ENCODE data around the gene GCN1. TPM values are rescaled to one million over a fixed set of nuclear protein-coding genes. Genes with fewer than 3 reads are reported as not detected.

Gene GCN1
- total and polyA plus RNA-seq, 2 donors (not counting 1 experiment from before 2014, with no cell fraction given) = 30.8 to 93.1 TPM

DNA sequence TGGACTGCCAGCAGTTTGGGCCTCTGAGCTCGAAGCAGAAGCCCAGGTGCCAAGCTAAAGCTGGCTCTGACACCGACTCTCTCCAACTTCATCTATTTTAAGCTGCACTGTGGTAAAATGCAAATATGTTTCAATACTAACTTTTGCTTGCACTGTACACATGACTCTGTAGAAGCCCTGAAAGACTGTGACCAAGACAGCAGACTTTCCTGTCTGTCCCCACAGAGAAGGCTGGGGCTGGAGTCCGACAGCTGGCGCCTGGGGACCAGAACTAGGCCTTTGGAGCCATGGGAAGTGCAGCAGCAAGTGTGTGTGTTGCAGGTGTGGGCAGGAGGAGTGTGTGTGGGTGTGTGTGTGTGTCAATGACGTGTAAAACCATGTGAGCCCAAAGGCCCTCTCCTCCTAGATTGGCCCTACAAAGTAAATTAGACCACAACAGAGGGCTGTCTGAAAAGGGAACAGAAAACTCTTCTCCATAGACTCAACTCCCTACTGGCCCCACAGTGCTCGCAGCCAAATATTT is 61.6 kb downstream of the GCN1 start:
- Histone ChIP-seq H3K4me2 (ENCODE audit: extremely low read depth, insufficient read depth, low read length) (no peak overlapping the region), H2AFZ (ENCODE audit: low read length) (no peak overlapping the region), H3K4me3 (replicated peaks in 1 of 4; ENCODE audit: control extremely low read depth in 1 of 4, insufficient read depth in 1 of 4, low read depth in 3 of 4, low read length in 4 of 4) (no peak overlapping the region), H3K27ac (ENCODE audit: insufficient read depth, low read length) (no peak overlapping the region), H3K9ac (ENCODE audit: insufficient read depth, low read length) (no peak overlapping the region), H3K4me1 (ENCODE audit: control insufficient read depth, extremely low read depth, insufficient read depth, low read length) (no peaks in the 10 kb centered on the region), H3K79me2 (ENCODE audit: control insufficient read depth, insufficient read depth, low read length) (no peaks in the 10 kb centered on the region), H3K27me3 (ENCODE audit: control insufficient read depth, insufficient read depth, low read length) (no peaks in the 10 kb centered on the region), H4K20me1 (ENCODE audit: control insufficient read depth, extremely low read depth, insufficient read depth, low read length) (no peaks in the 10 kb centered on the region), H3K36me3 (ENCODE audit: control insufficient read depth, insufficient read depth, low read length) (peaks cover 48% of the 10 kb centered on the region), H3K9me3 (ENCODE audit: control insufficient read depth, insufficient read depth, low read depth, low read length) (no peaks in the 10 kb centered on the region)
- DNase-seq (ENCODE audit: low read depth in 2 of 2) = no peak
- no peak for TF ChIP-seq EZH2 (IDR thresholded peaks at IDR 0.05; ENCODE audit: low read length, missing control alignments)
- TF ChIP-seq, protein P1, sequence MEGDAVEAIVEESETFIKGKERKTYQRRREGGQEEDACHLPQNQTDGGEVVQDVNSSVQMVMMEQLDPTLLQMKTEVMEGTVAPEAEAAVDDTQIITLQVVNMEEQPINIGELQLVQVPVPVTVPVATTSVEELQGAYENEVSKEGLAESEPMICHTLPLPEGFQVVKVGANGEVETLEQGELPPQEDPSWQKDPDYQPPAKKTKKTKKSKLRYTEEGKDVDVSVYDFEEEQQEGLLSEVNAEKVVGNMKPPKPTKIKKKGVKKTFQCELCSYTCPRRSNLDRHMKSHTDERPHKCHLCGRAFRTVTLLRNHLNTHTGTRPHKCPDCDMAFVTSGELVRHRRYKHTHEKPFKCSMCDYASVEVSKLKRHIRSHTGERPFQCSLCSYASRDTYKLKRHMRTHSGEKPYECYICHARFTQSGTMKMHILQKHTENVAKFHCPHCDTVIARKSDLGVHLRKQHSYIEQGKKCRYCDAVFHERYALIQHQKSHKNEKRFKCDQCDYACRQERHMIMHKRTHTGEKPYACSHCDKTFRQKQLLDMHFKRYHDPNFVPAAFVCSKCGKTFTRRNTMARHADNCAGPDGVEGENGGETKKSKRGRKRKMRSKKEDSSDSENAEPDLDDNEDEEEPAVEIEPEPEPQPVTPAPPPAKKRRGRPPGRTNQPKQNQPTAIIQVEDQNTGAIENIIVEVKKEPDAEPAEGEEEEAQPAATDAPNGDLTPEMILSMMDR (conservative IDR thresholded peaks at IDR 0.05 in 1 of 2, IDR thresholded peaks at IDR 0.05 in 1 of 2; ENCODE audit: low read depth in 1 of 2, low read length in 2 of 2) = no peak

DNA sequence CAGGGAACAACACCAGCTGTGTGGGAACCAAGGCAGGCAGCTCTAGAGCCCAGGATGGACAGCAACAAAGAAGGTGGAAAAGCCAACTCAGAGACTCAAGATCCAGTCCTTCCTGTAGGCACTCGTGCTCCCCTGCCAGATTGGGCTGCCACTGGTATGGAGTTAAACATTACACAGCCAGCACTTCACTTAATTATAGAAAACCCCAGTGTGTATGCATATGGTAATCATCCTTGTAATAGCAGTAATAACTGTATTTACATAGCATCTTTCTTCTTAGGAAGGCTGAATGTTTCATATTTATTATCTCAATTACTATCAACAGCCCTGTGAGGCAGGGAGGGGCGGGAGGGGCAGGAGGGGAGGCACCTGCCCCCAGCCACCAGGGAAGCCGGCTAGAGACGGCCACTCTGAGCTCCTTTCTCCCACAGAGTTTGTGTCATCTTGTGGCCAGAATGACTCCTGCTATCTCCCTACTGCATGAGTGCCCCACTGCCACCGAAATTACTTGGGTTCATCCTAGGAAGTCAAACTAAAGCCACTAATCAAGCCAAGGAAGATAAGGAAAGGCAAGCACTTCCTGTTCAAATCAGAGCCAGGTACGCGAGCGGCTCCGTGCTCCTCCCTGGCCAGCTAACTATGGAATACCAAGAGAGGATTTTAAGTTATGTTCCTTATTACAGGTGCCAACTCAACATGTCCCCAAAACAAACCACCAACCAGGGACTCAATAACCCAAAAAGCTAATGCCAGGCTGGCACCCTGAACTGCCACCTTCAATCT is 62.3 kb downstream of the GCN1 start:
- Histone ChIP-seq H3K4me2 (ENCODE audit: extremely low read depth, insufficient read depth, low read length) (no peak overlapping the region), H3K27ac (ENCODE audit: insufficient read depth, low read length) (no peak overlapping the region), H3K4me1 (ENCODE audit: control insufficient read depth, extremely low read depth, insufficient read depth, low read length) (no peaks in the 10 kb centered on the region), H3K4me3 (replicated peaks in 1 of 4; ENCODE audit: control extremely low read depth in 1 of 4, insufficient read depth in 1 of 4, low read depth in 3 of 4, low read length in 4 of 4) (no peak overlapping the region), H3K9me3 (ENCODE audit: control insufficient read depth, insufficient read depth, low read depth, low read length) (no peaks in the 10 kb centered on the region), H4K20me1 (ENCODE audit: control insufficient read depth, extremely low read depth, insufficient read depth, low read length) (no peaks in the 10 kb centered on the region), H3K36me3 (ENCODE audit: control insufficient read depth, insufficient read depth, low read length) (peaks cover 46% of the 10 kb centered on the region), H3K27me3 (ENCODE audit: control insufficient read depth, insufficient read depth, low read length) (no peaks in the 10 kb centered on the region), H3K9ac (ENCODE audit: insufficient read depth, low read length) (no peak overlapping the region), H2AFZ (ENCODE audit: low read length) (no peak overlapping the region), H3K79me2 (ENCODE audit: control insufficient read depth, insufficient read depth, low read length) (no peaks in the 10 kb centered on the region)
- TF ChIP-seq, protein P1 (conservative IDR thresholded peaks at IDR 0.05 in 1 of 2, IDR thresholded peaks at IDR 0.05 in 1 of 2; ENCODE audit: low read depth in 1 of 2, low read length in 2 of 2) = no peak
- no peak for TF ChIP-seq EZH2 (IDR thresholded peaks at IDR 0.05; ENCODE audit: low read length, missing control alignments)
- DNase-seq (ENCODE audit: low read depth in 2 of 2) = no peak

DNA sequence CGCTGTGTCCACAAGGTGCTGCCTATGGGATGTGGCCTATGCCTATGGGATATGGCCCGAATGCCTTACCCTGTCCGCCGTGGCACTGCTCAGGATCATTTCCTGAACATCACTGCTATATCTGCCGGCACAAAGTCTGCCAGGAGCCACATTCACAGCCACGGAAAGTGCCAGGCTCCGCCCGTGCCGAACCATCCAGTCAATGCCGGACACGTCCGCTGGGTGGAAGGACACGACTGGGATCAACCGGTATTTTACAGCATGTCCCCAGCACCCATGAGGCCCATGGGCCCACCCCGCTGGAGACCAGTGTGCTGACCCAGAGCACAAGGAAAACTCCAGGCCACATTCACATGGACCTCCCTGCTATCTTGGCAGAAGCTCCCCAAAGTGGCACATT is 63.4 kb downstream of the GCN1 start:
- no peak overlapping the region for H3K9ac ChIP-seq (ENCODE audit: insufficient read depth, low read length)
- no peak overlapping the region for H2AFZ ChIP-seq (ENCODE audit: low read length)
- no peaks in the 10 kb centered on the region for H3K4me1 ChIP-seq (ENCODE audit: control insufficient read depth, extremely low read depth, insufficient read depth, low read length)
- no peaks in the 10 kb centered on the region for H4K20me1 ChIP-seq (ENCODE audit: control insufficient read depth, extremely low read depth, insufficient read depth, low read length)
- no peak overlapping the region for H3K27ac ChIP-seq (ENCODE audit: insufficient read depth, low read length)
- no peaks in the 10 kb centered on the region for H3K9me3 ChIP-seq (ENCODE audit: control insufficient read depth, insufficient read depth, low read depth, low read length)
- no peaks in the 10 kb centered on the region for H3K27me3 ChIP-seq (ENCODE audit: control insufficient read depth, insufficient read depth, low read length)
- no peak overlapping the region for H3K4me2 ChIP-seq (ENCODE audit: extremely low read depth, insufficient read depth, low read length)
- peaks cover 41% of the 10 kb centered on the region for H3K36me3 ChIP-seq (ENCODE audit: control insufficient read depth, insufficient read depth, low read length)
- TF ChIP-seq, protein P1 (conservative IDR thresholded peaks at IDR 0.05 in 1 of 2, IDR thresholded peaks at IDR 0.05 in 1 of 2; ENCODE audit: low read depth in 1 of 2, low read length in 2 of 2) = no peak
- no peaks in the 10 kb centered on the region for H3K79me2 ChIP-seq (ENCODE audit: control insufficient read depth, insufficient read depth, low read length)
- no peak overlapping the region for H3K4me3 ChIP-seq (replicated peaks in 1 of 4; ENCODE audit: control extremely low read depth in 1 of 4, insufficient read depth in 1 of 4, low read depth in 3 of 4, low read length in 4 of 4)
- DNase-seq (ENCODE audit: low read depth in 2 of 2) = no peak
